Measurements from ENCODE around the gene USP32. TPM values are rescaled to one million over a fixed set of nuclear protein-coding genes. Genes with fewer than 3 reads are reported as not detected.

The USP32 gene
- total and polyA plus RNA-seq, 10 of the 15 experiments (the other 5 are each of a cell fraction or from before 2014, with no cell fraction given): 7.8 to 37.3 (median 25.5) TPM

GRCh38 chr17:60170835-60171752 is 220.8 kb downstream of the USP32 start:
- H3K4me2 ChIP-seq (ENCODE audit: control insufficient read depth, insufficient read depth): no peak overlapping the region
- no peaks in the 10 kb centered on the region for H4K20me1 ChIP-seq (ENCODE audit: control insufficient read depth, insufficient read depth)
- no peak for FAIRE-seq
- no peak for ATAC-seq
- DNase-seq (ENCODE audit: low read depth, low spot score): no peak
- WGBS (ENCODE audit: insufficient coverage, insufficient replicate concordance, low lambda C conversion rate, missing lambda C conversion rate): 78% methylated on average over 8 of the region's 8 CpGs
- ChIA-PET SMC1A (ENCODE audit: uncharacterized antibody, unreplicated experiment) (interaction anchor here (0.6 to 1.2 kb wide), 2 partner anchors 19 to 299 kb away, joined by 3 read pairs; no protein-coding TSS in a partner anchor), CTCF (interaction anchor here (0.9 to 2.1 kb wide), 4 partner anchors 9 to 30 kb away, joined by 3 to 8 read pairs (median 4); no protein-coding TSS in a partner anchor), RAD21 (ENCODE audit: unreplicated experiment) (interaction anchor here (0.7 to 2.0 kb wide), 2 partner anchors 10 to 227 kb away, joined by 3 to 5 read pairs; no protein-coding TSS in a partner anchor), POLR2A (interaction anchor here (0.6 to 0.9 kb wide), 2 partner anchors 11 to 143 kb away, joined by 4 to 5 read pairs; no protein-coding TSS in a partner anchor)
- no peak overlapping the region for H3K4me3 ChIP-seq
- BruUV-seq (replicated peaks): no TSS peak
- no peaks in the 10 kb centered on the region for H3K27me3 ChIP-seq (replicated peaks in 1 of 2; ENCODE audit: control insufficient read depth in 2 of 2, insufficient read depth in 2 of 2, low read length in 1 of 2)
- intact Hi-C loops (cut with micrococcal nuclease; ENCODE audit: unreplicated experiment) (no loop called here), in situ Hi-C loops (cut with MboI) (no loop called here)
- no peak overlapping the region for H3K9ac ChIP-seq (ENCODE audit: control insufficient read depth, insufficient read depth, low read length)
- no peaks in the 10 kb centered on the region for H3K9me3 ChIP-seq (replicated peaks; ENCODE audit: control insufficient read depth, insufficient read depth, low read length)
- no peaks in the 10 kb centered on the region for H3K79me2 ChIP-seq (ENCODE audit: control insufficient read depth, insufficient read depth, low read length)
- H3K36me3 ChIP-seq (ENCODE audit: control insufficient read depth in 2 of 2, insufficient read depth in 2 of 2, low read length in 1 of 2): no peaks in the 10 kb centered on the region
- no peak overlapping the region for H3K27ac ChIP-seq (ENCODE audit: control insufficient read depth, insufficient read depth)
- H3K4me1 ChIP-seq (ENCODE audit: control insufficient read depth, insufficient read depth, low read length): no peaks in the 10 kb centered on the region
- no peak overlapping the region for H2AFZ ChIP-seq (ENCODE audit: control insufficient read depth, low read depth, low read length)
- TF ChIP-seq E4F1 (IDR thresholded peaks at IDR 0.05; ENCODE audit: borderline replicate concordance, partially characterized antibody) (no peak), HSF1 (IDR thresholded peaks at IDR 0.05; ENCODE audit: low read depth, low read length) (no peak), POLR2AphosphoS2 (IDR thresholded peaks at IDR 0.05; ENCODE audit: low read depth, low read length) (no peak), ZBTB40 (IDR thresholded peaks at IDR 0.05; ENCODE audit: borderline replicate concordance) (no peak), GABPA (IDR thresholded peaks at IDR 0.05; ENCODE audit: low read depth) (no peak), JUNB (IDR thresholded peaks at IDR 0.05) (no peak), ZBTB4 (CRISPR knock-in tag; IDR thresholded peaks at IDR 0.05) (no peak), CHD4 (IDR thresholded peaks at IDR 0.05) (no peak), NR2C1 (IDR thresholded peaks at IDR 0.05) (no peak), RAD21 (IDR thresholded peaks at IDR 0.05; ENCODE audit: insufficient read depth, low read depth, low read length) (no peak)

All from GM12878 (cell line).